RKO (cell line): ENCODE data around the gene POMT2.
"Not testable (repeated sequence)": the region's sequence is repeated elsewhere in the genome, so short reads cannot be mapped to it uniquely, and the experiment has no call there.

Source experiments
- DNase-seq: peaks from one replicate; pipeline ENCODE4 v3.0.0-alpha.2; 2016; ENCODE audit warnings: low spot score

Gene POMT2

DNA sequence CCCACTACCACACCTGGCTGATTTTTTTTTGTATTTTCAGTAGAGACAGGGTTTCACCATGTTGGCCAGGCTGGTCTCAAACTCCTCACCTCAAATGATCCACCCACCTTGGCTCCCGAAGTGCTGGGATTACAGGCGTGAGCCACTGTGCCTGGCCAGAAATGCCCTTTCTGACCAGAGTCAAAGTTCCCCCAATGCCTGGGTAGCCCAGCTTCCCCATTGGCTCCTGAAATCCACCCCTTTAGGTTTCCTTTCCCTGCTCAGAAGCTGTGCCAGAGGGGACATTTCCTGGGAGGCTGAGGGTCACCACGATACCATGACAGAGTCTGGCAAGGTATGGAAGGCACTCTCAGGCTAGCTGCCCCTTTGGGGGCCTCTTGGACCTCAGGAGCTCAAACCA is 3.6 kb upstream of the POMT2 start:
- DNase-seq, result no peak

DNA sequence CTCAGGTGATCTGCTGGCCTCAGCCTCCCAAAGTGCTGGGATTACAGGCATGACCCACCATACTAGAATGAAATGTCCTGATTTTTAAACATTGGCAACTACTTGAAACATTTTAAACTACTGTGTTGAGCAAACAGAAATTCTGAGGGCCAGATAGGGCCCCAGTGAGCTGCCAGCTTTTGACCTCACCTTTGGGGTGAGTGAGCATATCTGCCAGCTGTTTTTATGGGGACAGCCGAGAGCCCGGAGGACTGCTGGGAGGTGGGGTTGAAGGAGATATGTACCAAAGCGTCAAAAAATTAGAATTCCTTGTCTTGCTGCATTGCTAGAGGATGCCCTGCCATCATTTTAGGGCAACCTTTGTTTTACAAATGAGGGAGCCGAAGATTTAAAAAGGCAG is 2.9 kb upstream of the POMT2 start:
- no peak for DNase-seq

- DNase-seq, result no peak
Observed at GRCh38 chr14:77322951-77323350, 2.3 kb upstream of the POMT2 start.

- DNase-seq, result peak; percentile 20
Observed at GRCh38 chr14:77322250-77322902, 1.7 kb upstream of the POMT2 start.

DNA sequence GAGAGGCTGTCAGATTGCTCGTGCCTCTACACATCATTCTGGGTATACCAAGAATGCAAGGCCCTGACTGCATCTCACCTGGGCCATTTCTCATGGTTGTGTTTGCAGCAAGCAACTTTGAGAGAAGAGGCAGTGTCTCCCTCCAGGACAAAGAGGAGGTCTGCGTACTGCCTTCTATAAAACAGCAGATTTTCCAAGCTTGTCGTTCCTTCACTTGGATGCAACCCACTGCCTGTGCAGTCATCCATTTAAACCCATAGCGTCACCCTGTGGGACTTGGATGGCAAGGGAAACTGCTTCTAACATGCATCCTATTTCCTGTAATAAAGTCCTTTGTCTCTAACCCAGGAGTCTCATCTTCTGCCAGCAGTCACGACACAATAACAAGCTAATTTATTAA is 1.3 kb downstream of the POMT2 start:
- DNase-seq, result no peak

DNA sequence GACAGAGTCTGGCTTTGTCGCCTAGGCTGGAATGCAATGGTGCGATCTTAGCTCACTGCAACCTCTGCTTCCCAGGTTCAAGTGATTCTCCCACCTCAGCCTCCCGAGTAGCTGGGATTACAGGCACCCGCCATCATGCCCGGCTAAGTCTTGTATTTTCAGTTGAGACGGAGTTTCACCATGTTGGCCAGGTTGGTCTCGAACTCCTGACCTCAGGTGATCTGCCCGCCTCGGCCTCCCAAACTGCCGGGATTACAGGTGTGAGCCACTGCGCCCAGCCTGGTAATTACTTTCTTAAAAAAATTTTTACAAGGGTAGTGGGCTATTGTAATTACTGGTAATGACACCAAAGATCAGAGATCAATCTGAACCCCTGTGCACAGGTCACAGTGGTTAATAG is 1.9 kb downstream of the POMT2 start:
- not testable (repeated sequence) for DNase-seq

DNA sequence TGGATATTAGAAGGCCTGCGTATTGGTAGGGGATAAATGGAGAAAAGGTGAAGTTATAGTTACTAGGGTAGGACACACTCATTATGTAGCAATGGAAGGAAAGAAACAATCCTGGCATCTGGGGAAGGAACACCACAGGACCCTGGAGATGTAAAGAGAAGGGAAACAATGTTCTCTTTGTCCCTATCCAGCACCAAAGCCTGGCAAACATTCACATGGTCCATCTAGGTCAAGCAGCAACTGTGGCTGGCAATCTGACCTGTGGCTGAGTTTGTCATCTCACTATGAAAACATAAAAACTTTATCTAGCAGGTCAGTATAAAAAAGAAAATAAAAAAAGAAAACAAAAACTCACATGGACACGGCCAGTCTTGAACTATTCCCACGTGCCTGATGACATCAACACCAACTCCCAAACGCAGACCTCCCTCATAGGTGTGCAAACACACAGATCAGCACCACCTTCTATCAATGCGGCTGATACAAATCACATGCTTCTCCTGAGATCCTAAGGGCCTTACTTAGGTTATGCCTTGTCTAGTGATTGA is 2.6 kb downstream of the POMT2 start:
- no peak for DNase-seq

GRCh38 chr14:77316872-77317301 is 3.8 kb downstream of the POMT2 start:
- DNase-seq, result no peak

DNA sequence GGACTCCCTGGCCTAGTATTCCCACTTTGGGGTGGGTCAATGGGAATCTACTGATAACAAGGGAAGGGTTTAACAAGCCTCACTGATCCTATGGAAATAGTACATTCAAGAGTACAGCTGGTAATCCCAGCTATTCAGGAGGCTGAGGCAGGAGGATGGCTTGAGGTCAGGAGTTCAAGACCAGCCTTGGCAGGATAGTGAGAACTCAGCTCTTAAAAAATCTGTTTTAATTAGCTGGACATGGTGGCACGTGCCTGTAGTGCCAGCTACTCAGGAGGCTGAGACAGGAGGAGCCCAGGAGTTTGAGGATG is 4.5 kb downstream of the POMT2 start:
- DNase-seq, result no peak

DNA sequence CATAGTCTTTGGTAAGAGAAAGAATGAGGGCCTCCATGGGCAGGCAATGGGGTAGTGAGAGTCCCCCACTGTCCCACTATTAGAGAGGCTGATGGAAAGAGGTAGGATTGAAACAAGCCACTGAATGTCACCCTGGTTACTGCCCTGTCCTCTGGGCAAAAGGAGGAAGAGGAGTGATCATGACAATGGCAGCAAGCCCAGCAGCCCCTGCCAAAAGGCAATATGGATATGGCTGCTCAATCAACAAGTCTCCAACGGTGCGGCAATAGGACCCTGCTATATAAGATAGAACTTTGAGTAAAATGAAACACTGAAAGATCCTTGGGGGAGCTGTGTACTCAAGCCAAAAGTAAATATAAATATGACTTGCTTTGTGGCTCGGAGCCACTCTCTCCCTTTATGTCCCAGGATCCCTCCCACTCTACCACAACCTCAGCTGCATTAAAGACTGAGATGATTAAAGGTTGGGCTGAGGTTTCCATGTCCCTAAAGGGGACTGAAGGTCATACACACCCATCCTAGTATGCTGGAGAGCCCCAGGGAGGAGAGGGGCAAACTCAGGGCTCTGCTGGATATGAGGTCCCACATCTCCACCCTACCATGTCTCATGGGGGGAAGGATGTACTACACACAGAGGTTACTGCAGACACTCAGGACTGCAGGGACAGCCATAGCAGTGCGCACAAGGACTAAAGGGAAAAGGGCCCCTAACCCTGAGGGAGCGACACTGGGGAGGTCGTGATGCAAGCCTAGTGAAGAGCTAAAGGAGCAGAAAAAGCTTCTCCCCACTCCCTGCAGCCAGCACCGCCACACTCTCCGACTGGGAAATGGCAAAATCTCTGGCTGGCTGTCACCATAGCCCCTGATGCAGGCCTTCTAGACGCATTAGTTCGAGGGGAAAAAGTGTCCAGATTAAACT is 5.9 kb downstream of the POMT2 start:
- no peak for DNase-seq

- peak; percentile 40 for DNase-seq
Observed at GRCh38 chr14:77314043-77314442, 6.6 kb downstream of the POMT2 start.

DNA sequence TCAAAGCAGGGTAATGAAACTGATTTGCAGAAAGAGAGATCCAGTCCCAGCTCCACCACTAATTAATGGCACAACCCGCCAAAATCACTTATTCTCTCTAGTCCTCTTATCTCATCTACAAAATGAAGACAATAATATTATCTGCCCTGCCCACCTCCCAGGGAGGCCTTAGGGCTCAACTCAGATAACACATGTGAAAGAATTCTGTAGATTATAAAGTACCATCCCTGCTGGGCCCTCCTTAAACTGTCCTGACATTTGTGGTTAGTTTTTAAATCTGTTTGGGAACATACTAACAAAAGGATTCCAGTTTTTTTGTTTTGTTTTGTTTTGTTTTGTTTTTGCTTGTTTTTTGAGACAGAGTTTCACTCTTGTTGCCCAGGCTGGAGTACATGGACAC is 7.3 kb downstream of the POMT2 start:
- DNase-seq, result no peak

DNA sequence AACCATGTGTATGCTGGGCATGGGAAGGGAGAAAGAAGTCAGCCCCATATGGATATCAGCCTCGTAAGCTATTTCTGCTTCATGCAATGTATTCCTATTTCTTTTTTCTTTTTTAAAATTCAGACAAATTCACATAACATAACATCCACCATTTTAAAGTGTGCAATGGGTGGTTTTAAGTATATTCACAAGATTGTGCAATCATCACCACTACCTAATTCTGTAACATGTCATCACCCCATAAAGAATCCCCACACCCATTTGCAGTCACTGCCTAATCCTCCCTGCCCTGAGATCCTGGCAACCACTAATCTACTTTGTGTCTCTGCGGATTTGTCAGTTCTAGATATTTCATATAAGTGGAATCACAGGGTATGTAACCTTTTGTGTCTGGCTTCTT is 9.5 kb downstream of the POMT2 start:
- DNase-seq, result no peak

- DNase-seq, result no peak
Observed at GRCh38 chr14:77310026-77310425, 10.7 kb downstream of the POMT2 start.

- no peak for DNase-seq
Observed at GRCh38 chr14:77309131-77309530, 11.6 kb downstream of the POMT2 start.

- DNase-seq, result no peak
Observed at GRCh38 chr14:77306851-77307496, 13.7 kb downstream of the POMT2 start.

GRCh38 chr14:77306416-77306815 is 14.3 kb downstream of the POMT2 start:
- DNase-seq, result no peak

GRCh38 chr14:77305696-77306095 is 15.0 kb downstream of the POMT2 start:
- DNase-seq, result no peak

DNA sequence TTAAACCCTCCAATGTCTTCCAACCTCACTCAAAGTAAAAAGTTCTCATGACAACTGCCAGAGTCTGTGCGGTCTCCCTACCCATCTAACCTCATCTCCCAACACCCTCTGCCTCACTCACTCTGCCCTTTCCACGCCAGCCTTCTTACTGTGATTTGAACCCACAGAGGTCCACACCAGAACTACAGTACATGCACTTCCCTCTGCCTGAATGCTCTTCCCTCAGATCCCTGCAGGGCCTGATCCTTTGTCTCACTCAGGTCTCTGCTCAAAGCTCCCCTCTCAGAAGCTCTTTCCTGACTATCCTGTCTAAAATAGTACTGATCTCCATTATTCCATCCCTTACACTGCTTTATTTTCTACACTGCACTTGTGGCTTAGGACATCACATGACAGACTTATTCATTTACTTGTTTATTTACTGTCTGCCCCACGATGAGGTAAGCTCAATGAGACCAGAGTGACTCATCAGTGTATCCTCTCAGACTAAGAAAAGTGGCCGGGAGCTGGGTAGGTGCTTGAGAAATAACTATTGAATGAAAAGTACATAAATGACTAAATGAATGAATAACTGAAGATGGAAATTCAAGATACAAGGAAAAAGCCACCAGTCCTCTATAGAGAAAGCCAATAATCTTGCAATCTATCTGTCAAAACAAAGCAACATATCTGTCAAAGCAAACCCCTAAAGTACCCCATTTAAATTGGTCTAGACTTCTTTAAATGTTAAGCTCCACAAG is 17.1 kb downstream of the POMT2 start:
- peak; percentile 96 for DNase-seq

DNA sequence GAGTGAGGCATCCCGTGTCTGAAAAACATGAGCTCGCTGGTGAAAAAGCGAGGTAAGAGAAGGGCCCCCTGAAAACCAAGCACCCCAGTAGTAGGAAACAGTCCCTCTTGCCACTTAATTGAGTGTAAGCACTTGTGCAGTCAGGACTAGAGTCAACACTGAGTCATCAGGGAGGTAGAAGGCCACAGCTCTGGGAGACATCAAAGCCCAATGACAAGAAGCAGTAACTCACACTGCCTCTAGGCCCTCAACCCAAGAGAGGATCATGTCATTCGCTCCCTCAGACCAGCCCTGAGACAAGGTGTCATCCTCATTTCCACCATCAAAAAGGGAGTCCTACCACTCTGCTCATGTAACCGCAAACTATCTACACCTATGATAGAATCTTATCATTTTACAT is 17.8 kb downstream of the POMT2 start:
- peak; percentile 89 for DNase-seq

- peak; percentile 63 for DNase-seq
Observed at GRCh38 chr14:77301103-77301502, 19.6 kb downstream of the POMT2 start.

DNA sequence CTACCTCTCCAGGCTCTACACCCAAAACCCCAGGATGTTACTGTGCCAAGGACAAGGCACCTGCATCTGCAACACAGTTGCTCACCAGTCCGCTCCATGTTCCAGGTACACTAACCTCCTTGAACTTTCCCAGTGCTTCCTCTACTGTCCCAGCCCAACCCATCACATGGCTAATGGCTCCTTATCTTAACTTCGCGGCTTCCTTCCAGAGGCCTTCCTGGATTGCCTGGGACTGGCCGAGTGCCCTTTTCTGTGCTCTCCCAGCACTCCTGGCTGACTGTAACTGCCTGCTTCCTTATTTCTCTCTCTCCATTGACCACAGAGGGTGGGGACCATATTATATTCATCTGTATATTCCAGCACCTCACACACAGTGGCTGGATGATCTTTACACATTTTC is 20.9 kb downstream of the POMT2 start:
- DNase-seq, result no peak
